Keratinocyte (primary cell): ENCODE results near the gene ANO8. TPM values are rescaled to one million over a fixed set of nuclear protein-coding genes. Genes with fewer than 3 reads are reported as not detected.

ENCODE experiments used
- DNase-seq: peaks from one replicate; pipeline ENCODE4 v3.0.0-alpha.2; 2011; ENCODE audit warnings: low read depth, missing footprints, low spot score
- FAIRE-seq: peaks from 2 replicates; lab custom pipeline; 2011; peaks lifted over from hg19 to GRCh38; lab: Jason Lieb, UNC
- H2AFZ ChIP-seq: 2 replicates; pipeline ENCODE4 v1.6.0; 2012; ENCODE audit warnings: low read length, control low read depth, inconsistent platforms; ENCODE audit not compliant: control insufficient read depth
- H3K27ac ChIP-seq: 2 replicates; pipeline ENCODE4 v1.5.1; 2011; ENCODE audit warnings: low read length; ENCODE audit not compliant: control insufficient read depth, insufficient read depth
- H3K27me3 ChIP-seq: 3 replicates; pipeline ENCODE4 v1.6.0; 2011; ENCODE audit warnings: low read length; ENCODE audit not compliant: control insufficient read depth, insufficient read depth; ENCODE audit errors: extremely low read depth
- H3K36me3 ChIP-seq, 2 experiments: 2 replicates in 1 of 2; 3 replicates in 1 of 2; pipeline ENCODE4 v1.5.1; 2011; ENCODE audit warnings: low read length in 2 of 2, mild to moderate bottlenecking in 1 of 2; ENCODE audit not compliant: control insufficient read depth in 2 of 2, insufficient read depth in 2 of 2; ENCODE audit errors: extremely low read depth in 1 of 2
- H3K4me1 ChIP-seq: 3 replicates; pipeline ENCODE4 v1.5.1; 2011; ENCODE audit warnings: low read length; ENCODE audit not compliant: control insufficient read depth, insufficient read depth; ENCODE audit errors: extremely low read depth
- H3K4me2 ChIP-seq: 3 replicates; pipeline ENCODE4 v1.6.0; 2011; ENCODE audit warnings: low read depth, low read length; ENCODE audit not compliant: control insufficient read depth, insufficient read depth; ENCODE audit errors: extremely low read depth
- H3K4me3 ChIP-seq, 3 experiments: fragments of 200-600 bp in 1 of 3; sonication (generic) in 1 of 3; 2 replicates in 2 of 3; 3 replicates in 1 of 3; pipeline ENCODE4 v1.5.1; 2011 to 2016; ENCODE audit warnings: low read length in 3 of 3, mild to moderate bottlenecking in 3 of 3, control low read depth in 2 of 3, inconsistent platforms in 1 of 3, low read depth in 1 of 3, mixed read lengths in 1 of 3, mixed run types in 1 of 3, moderate library complexity in 1 of 3; ENCODE audit not compliant: control insufficient read depth in 2 of 3, insufficient read depth in 2 of 3; ENCODE audit errors: extremely low read depth in 1 of 3
- H3K79me2 ChIP-seq: 2 replicates; pipeline ENCODE4 v1.6.0; 2012; ENCODE audit warnings: low read length; ENCODE audit not compliant: control insufficient read depth, insufficient read depth
- H3K9ac ChIP-seq: 3 replicates; pipeline ENCODE4 v1.6.0; 2011; ENCODE audit warnings: low read length; ENCODE audit not compliant: control insufficient read depth, insufficient read depth; ENCODE audit errors: extremely low read depth
- H3K9me1 ChIP-seq: 3 replicates; pipeline ENCODE4 v1.6.0; 2011; ENCODE audit warnings: low read length; ENCODE audit not compliant: control insufficient read depth, insufficient read depth; ENCODE audit errors: extremely low read depth
- H3K9me3 ChIP-seq: 2 replicates; pipeline ENCODE4 v1.5.1; 2012; ENCODE audit warnings: low read depth, low read length; ENCODE audit not compliant: control insufficient read depth
- H4K20me1 ChIP-seq: 3 replicates; pipeline ENCODE4 v1.6.0; 2011; ENCODE audit warnings: low read length; ENCODE audit not compliant: control insufficient read depth, insufficient read depth; ENCODE audit errors: extremely low read depth
- EZH2 ChIP-seq: IDR thresholded peaks from one replicate; pipeline ENCODE4 v1.6.1; 2012; ENCODE audit warnings: inconsistent platforms, mild to moderate bottlenecking, low read length, moderate library complexity
- dilution Hi-C: fragments of 300-500 bp; cut with MboI; formaldehyde crosslinking; loops from one replicate; pipeline ENCODE4 v1.7.0; 2020; ENCODE audit warnings: low sequenced_read_pairs; ENCODE audit not compliant: extremely low pct_ligation_motif_present
- polyA plus RNA-seq, 5 experiments: library from polyadenylated mRNA; depleted of rRNA in 3 of 5; stranded (reverse) in 3 of 5; stranded (forward) in 1 of 5; unstranded in 1 of 5; fragments of >200 nt; gene quantifications; 1 replicate in 1 of 5; 2 replicates in 3 of 5; 3 replicates in 1 of 5; pipeline versions ENCODE4 v1.2.1 to v1.2.3, GENCODE V29; 2011 to 2012; ENCODE audit warnings: missing spikeins in 2 of 5, low read depth in 1 of 5, low replicate concordance in 1 of 5
- TF ChIP-seq, protein P1 (sequence below), 3 experiments: IDR thresholded peaks in 1 of 3; conservative IDR thresholded peaks in 1 of 3; optimal IDR thresholded peaks in 1 of 3; 2 replicates in 2 of 3; 3 replicates in 1 of 3; pipeline versions ENCODE3 to v1.5.1; 2011; ENCODE audit warnings: low read length in 3 of 3, mild to moderate bottlenecking in 3 of 3, moderate library complexity in 2 of 3, control low read depth in 1 of 3, inconsistent platforms in 1 of 3; ENCODE audit not compliant: insufficient read depth in 2 of 3; ENCODE audit errors: extremely low read depth in 1 of 3

The ANO8 gene
- polyA plus RNA-seq, 1 donor (not counting 4 experiments of a cell fraction or from before 2014, with no cell fraction given), result 1.6 TPM

DNA sequence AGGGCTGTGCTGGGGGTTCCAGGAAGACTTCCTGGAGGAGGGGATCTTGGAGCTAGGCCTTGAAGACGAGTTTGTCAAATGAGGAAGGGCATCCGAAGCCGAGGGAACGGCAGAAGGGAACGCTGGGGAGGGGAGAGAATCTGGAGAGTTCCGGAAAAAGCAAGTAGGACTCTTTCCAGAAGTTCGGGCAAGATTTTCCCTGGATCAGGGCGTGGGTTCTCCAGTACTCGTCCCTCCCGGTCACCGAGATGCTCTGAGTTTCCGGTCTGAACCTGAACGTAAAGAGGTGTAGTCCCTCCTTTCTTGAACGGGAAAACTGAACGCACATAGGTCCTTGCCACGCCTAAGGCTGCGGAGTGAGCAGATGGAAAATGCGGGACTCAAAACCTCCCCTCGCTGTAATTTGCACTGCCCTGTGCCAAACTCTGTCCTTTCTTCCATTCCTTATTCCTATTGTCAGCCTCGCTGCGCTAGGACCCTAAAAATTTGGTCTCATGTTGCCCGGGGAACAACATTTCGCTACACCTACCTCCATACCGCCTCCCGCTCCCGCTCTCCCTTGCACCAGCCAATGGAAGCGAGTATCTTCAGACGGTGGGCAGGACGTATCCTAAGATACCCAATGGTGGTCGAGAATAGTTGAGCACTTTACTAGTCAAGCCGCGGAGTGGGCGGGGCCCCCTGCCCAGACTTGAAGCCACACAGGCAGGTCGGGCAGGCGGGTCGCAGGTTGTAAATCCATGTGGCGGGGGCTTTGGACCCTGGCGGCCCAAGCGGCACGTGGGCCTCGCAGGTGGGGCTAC lies 2.4 kb upstream of the ANO8 start, which contains the start of gene GTPBP3:
GTPBP3 (plus strand) TSS at position 682 of the 803 bp plus-strand sequence; CDS start at position 741, 59 bp downstream.
- Histone ChIP-seq H3K27me3 (no peaks in the 10 kb centered on the region), H3K4me3 (peak within 1 kb of the TSS; percentile 71 to 99 (median 80)), H3K9ac (peak within 1 kb of the TSS; percentile 92), H3K9me3 (no peaks in the 10 kb centered on the region), H3K4me2 (peak within 1 kb of the TSS; percentile 98), H3K27ac (peak within 1 kb of the TSS; percentile 95), H3K9me1 (no peaks in the 10 kb centered on the region), H4K20me1 (no peaks in the 10 kb centered on the region), H3K79me2 (peaks cover 5% of the 10 kb centered on the region), H2AFZ (peak within 1 kb of the TSS; percentile 97), H3K4me1 (peaks cover 23% of the 10 kb centered on the region), H3K36me3 (peaks cover 0 to 9% of the 10 kb centered on the region in 2 experiments)
- DNase-seq (peak; percentile 73), FAIRE-seq (peak; percentile 89)
- TF ChIP-seq EZH2, result no peak
- TF ChIP-seq, protein P1, sequence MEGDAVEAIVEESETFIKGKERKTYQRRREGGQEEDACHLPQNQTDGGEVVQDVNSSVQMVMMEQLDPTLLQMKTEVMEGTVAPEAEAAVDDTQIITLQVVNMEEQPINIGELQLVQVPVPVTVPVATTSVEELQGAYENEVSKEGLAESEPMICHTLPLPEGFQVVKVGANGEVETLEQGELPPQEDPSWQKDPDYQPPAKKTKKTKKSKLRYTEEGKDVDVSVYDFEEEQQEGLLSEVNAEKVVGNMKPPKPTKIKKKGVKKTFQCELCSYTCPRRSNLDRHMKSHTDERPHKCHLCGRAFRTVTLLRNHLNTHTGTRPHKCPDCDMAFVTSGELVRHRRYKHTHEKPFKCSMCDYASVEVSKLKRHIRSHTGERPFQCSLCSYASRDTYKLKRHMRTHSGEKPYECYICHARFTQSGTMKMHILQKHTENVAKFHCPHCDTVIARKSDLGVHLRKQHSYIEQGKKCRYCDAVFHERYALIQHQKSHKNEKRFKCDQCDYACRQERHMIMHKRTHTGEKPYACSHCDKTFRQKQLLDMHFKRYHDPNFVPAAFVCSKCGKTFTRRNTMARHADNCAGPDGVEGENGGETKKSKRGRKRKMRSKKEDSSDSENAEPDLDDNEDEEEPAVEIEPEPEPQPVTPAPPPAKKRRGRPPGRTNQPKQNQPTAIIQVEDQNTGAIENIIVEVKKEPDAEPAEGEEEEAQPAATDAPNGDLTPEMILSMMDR (optimal IDR thresholded peaks at IDR 0.05 in 1 of 3, IDR thresholded peaks at IDR 0.05 in 1 of 3, conservative IDR thresholded peaks at IDR 0.05 in 1 of 3; ENCODE audit: extremely low read depth in 1 of 3, insufficient read depth in 2 of 3, low read length in 3 of 3), result no peak
- dilution Hi-C loops, result no loop called here

DNA sequence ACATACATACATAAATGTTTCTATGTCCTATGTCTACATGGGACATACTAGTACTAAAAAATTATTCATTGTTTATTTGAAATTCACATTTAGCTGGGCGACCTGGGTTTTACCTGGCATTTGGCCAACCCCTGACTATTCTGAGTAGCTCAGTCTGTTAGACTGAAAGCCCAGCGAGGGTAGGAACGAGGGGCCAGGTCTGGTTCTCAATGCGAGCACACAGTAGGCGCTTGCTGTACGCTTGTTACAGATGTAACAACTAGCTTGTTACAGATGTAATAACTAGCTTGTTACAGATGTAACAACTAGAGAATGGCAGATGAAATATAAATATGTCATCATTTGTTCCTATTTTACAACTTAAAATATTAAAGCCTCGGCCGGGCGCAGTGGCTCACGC lies 920 bp upstream of the ANO8 start:
- Histone ChIP-seq H3K4me1 (peaks cover 23% of the 10 kb centered on the region), H3K9ac (no peak overlapping the region), H3K36me3 (no peaks in the 10 kb centered on the region), H3K4me2 (peak overlapping the region; percentile 95), H3K27ac (no peak overlapping the region), H3K27me3 (peaks cover 7% of the 10 kb centered on the region), H3K9me3 (no peaks in the 10 kb centered on the region), H3K79me2 (peaks cover 5% of the 10 kb centered on the region), H3K4me3 (no peak overlapping the region), H2AFZ (no peak overlapping the region), H3K9me1 (no peaks in the 10 kb centered on the region), H4K20me1 (no peaks in the 10 kb centered on the region)
- FAIRE-seq, result no peak
- no peak for DNase-seq
- dilution Hi-C loops, result no loop called here
- TF ChIP-seq, protein P1 (optimal IDR thresholded peaks at IDR 0.05 in 1 of 3, IDR thresholded peaks at IDR 0.05 in 1 of 3, conservative IDR thresholded peaks at IDR 0.05 in 1 of 3; ENCODE audit: extremely low read depth in 1 of 3, insufficient read depth in 2 of 3, low read length in 3 of 3), result no peak
- TF ChIP-seq EZH2, result no peak
